Activated gamma-delta T cell treated with Interleukin-2 at 50 U/mL for 16 hours (primary cell): ENCODE measurements around the gene ACOXL.
"Not testable (repeated sequence)": the region's sequence is repeated elsewhere in the genome, so short reads cannot be mapped to it uniquely, and the experiment has no call there.

Experiments
- DNase-seq: peaks from one replicate; pipeline ENCODE4 v3.0.0-alpha.2; 2020

The ACOXL gene

DNA sequence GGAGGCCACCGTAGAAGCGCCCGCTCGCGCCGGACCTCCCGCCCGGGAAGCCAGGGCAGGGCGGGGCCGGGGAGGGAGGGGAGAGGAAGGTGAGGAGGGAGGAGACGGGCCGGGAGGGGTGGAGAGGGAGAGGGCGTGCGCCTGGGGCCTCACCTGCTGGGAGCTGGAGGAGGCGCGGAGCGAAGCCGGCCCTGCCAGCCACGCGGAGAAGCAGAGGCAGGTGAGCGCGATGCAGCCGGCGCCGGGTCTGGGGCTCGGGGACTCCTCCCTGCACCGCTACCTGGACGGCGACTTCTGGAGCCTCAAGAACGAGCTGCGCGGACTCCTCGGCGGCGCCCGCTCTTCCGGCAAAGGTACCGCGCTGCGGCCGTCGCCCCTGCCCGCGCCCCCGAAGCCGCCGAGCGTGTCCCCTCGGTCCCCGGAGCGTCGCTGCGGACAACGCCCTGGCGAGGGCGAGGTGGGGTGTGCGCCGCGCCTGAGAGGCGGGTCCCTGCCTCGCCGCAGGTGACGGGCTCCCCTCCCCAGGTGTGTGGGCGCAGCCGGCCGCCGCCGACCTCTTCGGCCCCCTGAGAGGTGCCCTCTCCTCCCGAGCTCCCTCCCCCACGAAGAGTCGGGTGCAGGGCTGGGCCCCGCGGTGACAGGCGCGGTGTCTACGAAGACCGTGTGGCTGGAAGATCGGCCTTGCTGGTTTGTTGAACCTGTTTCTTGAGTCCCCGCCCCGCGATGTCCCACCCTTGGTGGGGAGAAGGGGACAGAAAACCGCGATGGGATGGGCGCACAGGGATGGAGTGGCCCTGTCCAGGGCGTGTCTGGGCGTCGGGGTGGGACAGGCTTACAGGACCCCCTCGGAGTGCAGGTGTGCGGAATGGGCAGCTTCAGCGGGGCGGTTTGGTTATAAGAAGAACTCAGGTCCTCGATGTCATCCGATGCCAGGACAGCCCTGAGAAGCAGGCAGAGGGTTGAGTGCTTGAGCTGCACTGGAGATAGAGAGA, at the start of gene ACOXL:
TSS of gene ACOXL (plus strand) at position 152 of the 992 bp plus-strand sequence. CDS start 35,817 bp downstream, outside the sequence.
- no peak for DNase-seq

DNA sequence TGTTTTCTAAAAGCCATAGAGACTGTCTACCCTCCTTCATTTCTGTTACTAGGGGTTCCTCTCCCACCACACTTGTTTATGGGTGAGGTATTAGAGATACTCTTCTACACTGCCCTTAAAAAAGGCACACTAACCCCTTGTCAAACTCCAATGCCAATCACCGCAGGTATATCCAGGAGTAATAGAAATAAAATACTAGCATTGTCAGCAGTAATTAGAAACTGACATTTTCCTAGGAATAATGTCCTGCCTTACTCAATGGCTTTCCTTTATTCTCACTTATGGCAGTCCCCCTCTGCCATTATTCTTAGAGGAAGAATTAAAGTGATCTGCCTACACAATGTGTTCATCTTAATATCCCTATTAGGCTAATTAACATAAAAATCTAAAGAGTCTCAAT, 49.5 kb upstream of the ACOXL start:
- DNase-seq: no peak

DNA sequence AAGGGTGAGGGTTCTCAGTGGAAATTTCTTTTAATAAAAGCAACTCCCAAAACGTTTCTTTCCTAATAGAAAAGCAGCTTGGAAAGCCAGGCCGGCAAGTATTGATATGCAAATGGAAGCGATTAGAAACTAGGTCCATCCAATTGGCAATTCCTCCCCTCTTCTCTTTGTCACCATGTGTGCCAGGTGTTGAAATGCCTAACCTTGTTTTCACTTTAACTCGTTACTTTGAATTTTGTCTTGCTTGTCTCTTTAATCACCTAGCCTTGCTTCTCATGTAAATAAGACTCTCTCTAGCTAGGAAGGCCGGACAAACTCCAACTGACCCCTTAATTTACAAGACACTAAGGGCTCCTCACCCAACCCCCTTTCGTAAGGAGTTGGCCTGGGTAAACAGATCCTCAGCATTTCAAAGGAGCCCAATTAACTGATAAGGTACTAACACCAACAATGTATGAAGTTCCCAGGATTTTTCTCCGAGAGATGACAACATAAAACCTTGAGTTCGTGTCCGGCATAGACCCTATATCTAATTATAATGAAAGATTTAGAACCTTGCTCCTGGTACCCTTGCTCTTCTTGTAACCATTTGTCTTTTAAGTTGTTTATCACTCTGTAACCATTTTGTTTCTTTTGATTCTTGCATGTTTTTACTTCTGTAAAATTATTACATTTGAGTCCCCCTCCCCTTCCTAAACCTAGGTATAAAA, 44.4 kb upstream of the ACOXL start:
- not testable (repeated sequence) for DNase-seq

DNA sequence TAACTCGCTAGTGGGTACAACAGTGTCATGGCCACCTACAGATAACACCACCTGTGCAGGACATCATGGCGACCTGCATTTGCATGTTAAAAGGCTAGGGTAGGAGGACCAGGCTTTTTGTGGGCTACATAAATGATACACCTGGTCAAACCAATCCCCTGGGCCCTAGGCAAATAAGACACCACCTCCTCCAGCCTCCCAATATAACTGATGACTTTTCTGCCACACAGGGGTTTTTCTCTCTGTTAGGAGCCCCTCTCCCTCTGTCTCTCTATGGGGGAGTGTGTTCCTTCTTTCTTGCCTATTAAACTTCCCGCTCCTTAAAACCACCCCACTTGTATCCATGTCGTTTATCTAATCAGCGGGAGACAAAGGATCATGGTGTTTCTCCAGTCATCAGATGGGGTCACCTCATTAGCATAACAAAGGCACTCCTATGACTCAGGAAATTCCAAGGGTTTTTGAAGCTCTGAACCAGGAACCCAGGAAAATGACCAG, 43.7 kb upstream of the ACOXL start:
- DNase-seq: no peak

DNA sequence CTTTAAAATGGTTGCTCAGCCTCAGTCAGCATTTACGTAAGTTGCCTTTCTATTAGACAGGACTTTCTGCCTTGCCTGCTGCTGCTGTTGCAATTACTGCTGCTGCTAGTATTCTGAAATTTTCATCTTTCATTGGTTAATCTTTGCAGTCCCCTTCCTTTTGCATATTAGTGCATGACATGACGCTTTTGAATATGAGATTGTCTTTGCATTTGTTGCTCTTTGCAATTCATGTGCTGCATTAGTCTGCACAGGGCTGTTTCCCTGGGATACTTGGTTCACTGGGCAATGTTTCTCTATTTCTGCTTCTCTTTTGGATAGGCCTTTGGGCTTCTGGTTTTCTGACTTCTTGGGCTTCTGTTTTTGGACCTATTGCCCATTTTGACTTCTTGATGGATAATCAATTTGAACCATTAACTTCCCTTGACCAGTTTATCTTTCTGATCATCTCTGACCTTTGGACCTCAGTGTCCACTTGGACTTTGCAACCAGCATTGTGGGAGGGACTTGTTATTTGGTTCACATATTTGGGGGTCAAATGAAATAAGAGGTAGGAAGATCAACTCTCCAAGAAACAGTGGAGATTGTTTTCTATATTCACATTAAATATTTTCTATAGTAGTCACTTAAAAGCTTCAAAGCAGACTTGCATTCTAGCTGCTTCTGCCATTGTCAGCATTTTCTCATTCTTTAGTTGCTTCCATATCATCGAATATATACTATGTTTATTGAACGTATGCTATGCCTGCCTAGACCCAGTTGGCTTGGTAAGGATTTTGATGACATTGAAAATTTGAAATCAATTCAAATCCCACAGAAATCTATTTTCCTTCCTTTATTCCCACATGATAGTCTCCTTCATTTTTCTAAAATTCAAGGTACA, 42.0 kb upstream of the ACOXL start:
- DNase-seq: no peak

DNA sequence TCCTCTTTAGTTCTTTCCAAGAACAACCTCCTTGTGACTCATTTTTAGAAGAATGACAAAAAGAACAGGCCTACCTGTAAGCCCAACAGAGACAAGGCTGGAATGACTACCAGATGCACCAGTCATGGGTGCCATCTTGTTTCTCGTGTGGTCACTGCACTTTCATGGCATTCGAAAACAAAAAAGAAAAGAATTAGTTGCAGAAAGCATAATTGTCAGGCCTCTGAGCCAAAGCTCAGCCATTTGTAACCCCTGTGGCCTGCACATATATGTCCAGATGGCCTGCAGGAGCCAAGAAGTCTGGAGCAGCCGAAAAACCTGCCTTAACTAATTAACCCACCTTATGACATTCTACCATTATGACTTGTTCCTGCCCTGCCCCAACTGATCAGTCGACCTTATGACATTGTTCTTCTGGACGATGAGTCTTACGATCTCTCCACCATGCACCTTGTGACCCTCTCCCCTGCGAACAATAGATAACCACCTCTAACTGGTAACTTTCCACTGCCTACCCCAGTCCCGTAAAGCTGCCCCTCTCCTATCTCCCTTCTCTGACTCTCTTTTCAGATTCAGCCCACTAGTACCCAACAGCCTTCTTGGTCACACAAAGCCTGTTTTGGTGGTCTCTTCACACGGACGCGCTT, 40.6 kb upstream of the ACOXL start:
- no peak for DNase-seq

DNA sequence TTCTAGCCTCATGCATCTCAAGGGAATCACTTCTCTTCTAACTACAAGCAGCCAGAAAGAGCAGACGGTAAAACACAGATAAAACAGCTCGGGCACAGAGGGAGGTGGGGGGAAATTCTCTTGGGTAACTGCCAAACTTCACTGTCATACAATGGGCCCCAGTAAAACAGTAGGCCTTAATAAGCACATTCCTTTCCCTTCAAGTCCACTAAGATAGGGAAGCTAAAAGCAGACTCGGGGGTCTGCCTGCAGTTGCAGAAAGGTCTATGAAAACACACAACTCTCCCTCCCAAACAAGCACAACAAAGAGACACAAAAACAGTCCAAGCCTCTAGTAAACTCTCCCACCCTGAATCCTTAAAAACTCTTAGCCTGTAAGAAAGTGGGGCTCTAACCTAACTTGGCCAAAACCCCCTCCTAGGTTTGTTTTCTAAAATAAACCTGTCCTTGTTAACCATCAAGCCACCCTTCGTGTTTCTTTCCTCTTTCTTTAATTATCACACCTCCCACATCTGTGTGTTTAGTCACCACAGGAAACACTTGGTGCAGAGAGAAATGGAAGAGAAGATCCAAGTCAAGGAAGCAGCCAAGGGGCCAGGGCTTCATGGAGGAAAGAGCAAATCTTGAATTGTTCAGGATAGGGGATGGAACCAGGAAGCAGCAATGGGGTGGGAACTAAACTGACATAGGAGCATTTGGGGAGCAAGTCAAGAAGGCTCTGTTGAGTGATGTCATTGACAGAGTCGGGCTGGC, 37.1 kb upstream of the ACOXL start:
- DNase-seq: not testable (repeated sequence)

DNA sequence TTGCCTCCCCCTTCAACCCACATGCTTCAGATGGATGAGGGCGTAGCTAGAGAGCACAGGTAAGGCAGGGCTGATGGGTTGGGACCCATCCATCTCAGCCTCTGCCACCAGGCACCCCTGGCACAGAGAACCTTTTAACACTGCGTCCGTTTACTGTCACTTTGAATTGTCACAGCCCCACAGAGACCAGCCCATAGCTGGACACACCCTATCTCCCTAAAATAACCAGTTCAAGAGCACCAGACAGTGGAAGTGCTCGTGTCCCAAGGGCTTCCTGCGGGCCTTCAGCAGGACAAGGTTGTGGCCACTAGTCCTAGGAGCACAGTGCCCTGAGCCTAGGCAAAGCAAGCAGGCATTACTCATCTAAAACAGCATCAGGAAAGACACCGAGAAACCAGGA, 34.1 kb upstream of the ACOXL start:
- DNase-seq: not testable (repeated sequence)

DNA sequence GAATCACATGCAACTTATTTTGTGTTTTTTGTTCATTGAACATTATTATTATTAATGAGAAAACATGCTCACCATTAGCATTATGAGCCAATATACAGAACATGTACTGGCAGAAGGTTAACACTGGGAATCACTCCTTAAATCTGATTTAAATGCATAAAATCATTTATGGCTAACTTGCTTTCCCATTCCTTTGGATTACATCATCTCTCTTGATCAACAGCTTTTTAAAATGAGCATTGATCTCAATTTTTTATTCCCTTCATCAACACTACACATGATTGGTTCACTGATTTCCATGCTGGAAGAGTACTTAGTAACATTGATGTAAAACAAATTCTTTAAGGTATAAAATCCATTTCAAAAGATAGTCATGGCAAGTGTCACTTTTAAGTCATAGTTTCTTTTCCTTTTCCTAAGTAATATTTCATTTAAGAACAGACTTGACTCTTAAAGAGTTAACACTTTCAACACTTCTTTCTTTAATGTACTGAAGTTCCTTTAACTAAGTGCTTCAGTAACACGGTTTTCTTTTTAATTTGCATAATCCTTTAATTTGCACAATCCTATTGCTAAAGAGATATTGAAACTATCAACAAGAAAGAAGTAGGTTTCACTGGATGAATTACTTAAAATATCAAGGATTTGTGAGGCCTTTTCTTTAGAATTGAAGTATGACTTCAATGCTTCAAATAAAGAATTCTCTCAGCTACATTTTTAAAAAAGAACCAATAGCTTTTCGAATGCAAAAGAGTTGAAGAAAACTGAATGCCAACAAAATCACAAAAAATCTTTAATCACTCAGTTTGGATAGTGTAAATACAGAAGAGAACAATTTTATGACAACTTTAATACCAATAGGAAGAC, 29.6 kb upstream of the ACOXL start:
- DNase-seq: no peak

DNA sequence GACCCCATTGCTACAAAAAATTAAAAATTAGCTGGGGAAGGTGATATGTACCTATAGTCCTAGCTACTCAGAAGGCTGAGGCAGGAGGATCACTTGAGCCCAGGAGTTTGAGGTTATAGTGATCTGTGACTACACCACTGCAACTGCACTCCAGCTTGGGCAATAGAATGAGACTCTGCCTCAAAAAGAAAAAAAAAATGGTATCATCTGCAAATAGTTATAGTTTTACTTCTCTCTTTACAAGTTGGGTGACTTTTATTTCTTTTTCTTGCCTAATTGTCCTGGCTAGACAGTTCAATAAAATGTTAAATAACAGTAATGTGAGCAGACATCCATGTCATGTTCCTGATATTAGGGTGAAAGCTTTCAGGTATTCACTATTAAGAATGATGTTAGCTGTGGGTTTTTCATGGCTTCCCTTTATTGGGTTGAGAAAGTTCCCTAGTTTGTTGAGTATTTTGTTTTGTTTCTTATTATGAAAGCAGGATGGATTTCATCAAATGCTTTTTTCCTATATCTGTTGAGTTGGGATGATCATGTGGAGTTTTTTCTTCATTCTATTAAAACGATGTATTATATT, 24.9 kb upstream of the ACOXL start:
- DNase-seq: no peak

DNA sequence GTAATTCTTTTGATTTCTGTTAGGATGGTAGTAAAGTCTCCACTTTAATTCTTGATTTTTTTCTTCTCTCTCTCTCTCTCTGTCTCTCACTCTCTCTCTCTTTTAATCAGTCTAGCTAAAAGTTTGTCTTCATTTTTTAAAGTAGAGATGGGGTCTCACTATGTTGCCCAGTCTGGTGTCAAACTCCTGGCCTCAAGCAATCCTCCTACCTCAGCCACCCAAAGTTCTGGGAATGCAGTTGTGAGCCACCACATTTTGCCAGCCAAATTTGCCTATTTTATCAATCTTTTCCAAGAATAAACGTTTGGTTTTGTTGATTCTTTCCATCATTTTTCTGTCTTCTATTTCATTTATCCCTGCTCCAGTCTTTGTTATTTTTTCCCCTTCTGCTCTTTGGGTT, 23.9 kb upstream of the ACOXL start:
- DNase-seq: no peak

DNA sequence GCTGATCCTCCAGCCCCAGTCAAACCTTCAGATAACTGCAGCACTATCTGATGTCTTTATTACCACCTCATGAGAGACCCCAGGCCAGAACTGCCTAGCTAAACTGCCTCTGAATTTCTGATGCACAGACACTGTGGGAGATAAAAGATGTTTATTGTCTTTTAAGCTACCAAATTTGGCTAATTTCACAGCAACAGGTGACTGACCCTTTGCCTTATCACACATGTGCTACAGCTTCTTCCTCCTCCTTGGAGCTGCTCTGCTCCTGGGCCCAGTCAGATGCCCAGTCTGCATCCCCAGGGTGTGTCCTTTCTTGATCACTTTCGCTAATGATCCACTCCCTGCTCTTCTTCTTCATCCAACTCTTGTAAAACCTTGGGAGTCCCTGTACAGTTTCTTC, 19.6 kb upstream of the ACOXL start:
- DNase-seq: no peak

DNA sequence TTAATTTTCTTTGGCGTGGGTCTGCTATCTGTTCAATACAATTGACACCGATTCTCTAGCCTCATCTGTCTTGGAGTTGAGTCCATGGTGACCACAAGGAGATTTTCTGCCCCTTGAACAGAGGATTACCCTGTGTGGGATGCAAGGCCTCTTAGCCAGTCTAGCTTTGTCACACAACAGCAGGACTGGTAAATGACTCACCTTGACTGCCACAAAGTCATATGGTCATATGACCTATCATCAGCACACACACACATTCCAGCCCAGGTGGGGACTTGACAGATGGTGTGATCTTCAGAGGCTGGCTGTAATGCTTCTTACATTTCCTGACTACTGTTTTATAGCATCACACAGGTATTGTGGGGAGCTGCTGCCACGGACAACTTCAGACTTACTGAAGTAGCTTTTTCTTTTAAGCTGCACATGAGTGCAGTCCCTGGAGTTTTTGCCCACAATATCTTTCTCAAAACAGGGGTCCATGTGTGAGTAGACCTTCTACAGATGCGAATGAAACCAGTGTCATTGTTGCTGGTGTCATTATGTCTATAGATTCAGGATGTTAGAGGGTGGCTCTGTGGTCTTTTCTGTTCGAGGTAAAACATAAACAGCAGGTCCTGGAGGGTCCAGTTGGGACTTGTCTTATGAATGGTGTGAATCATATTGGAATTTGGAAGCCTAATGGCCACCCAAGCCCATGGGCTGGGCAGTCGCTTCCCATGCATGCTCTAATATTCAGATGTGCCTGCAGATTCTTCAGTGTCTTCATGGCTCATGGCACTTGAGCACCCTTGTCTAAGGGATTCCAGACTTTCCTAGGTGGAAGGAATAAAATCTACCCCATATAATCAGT, 18.6 kb upstream of the ACOXL start:
- no peak for DNase-seq

DNA sequence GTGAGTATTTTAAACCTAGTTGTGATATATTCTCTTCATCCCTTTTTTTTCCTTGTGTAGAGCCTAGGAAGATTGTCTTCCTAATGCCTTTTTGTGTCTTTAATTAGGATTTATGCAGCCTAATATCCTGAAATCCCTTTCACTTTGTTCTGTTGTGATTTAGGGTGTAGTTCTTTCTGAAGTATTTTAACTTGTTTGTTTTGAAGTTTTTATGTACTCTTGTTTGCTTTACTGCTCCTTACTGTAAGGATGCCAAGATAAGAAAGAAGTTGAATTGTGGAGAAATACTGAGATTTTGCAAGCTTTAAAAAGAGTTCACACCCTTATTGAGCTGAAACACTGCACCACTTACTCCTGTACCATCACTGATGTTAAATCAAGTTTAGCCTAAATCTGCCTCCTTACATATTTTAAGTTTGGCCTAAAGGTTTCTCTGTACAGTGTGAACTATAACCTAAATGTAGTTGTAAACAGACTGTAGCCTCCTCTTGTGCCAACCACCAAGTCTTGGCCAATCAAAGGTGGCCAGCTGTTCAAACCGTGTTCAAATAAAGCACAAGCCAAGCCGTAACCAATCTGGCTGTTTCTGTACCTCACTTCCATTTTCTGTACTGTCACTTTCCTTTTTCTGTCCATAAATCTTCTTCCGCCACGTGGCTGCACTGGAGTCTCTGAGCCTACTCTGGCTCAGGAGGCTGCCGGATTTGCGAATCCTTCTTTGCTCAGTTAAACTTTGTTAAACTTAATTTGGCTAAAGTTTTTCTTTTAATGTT, 17.7 kb upstream of the ACOXL start:
- DNase-seq: no peak

DNA sequence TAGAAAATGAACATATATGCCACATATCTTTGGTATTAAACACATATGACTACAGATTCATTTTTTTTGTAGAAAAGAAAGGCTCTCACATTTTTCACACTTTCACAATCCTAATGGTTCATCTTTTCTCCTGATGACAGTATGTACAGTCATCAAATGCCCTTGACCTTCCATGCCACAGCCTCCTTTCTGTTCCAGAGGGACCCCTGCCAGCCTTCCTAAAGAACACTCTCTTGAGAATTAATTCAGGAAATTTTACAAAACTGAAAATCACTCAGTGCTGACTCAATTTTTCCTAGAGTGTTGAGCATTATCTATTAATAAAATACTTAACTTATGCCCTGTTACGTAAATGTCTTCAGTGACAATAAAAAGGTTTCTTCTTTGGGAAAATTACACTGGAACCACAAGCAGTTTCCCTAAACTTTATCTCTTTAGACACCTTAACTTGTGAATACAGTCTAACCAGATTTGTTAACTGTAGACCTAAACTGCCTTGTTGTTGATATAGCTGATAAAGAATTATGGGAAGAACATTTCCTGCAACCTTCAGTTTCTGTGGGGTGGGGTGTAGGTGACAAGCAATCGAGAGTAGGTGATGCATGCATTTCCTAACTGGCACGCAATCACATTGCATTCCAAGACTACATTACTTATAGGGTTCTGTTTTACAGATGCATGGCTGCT, 15.3 kb upstream of the ACOXL start:
- DNase-seq: no peak

DNA sequence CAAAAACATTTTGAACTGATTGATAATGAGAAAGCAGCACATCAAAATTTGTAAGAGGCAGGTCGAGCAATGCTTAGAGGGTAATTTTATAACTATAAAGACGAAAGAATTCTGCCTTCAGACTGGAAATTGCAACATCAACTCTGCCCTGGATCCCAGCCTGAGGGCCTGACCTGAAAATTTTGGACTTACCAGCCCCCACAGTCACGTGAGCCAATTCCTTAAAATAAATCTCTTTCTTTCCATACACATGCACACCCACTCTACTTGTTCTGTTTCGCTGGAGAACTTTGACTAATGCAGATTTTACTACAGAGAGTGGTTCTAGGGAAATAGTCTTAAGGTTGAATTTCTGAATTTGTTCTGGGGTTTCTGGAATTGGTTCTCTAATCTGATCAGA, 14.6 kb upstream of the ACOXL start:
- no peak for DNase-seq

DNA sequence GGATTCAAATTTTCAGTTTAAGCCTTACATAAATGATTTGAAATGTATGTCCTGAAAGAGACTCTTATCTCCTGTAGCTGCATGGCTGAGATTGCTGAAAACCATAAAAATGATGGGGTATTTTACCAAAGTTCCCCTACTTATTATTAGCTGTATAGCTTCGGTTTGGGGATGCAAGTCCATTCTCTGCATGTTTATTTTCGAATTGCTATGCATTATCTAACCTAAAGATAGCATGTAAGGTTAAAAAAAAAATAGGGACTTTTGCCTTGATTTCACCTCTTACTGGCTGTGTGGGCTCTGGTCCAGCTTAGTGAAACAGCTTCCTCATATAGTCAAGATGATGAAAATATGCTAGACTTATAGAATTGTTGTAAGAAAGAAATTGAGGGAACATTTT, 14.0 kb upstream of the ACOXL start:
- no peak for DNase-seq

DNA sequence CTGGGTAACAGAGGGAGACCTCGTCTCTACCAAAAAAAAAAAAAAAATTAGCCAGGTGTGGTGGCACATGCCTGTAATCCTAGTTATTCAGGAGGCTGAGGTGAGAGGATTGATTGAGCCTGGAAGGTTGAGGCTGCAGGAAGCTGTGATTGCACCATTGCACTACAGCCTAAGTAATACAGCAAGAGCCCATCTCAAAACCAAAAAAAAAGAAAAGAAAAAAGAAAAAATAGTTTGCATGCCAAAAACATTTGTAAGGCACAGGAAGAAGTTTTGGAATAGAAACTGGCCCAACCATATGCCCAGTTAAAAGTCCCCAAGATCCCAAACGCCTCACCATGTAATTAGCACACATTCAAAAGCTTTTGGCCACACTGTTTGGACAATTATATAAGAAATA, 13.4 kb upstream of the ACOXL start:
- DNase-seq: no peak
